Thoracic aorta (tissue), 2 donors: ENCODE results near the gene WEE1. TPM values are rescaled to one million over a fixed set of nuclear protein-coding genes. Genes with fewer than 3 reads are reported as not detected.
"Not testable (repeated sequence)": the region's sequence is repeated elsewhere in the genome, so short reads cannot be mapped to it uniquely, and the experiment has no call there.

ENCODE experiments used
- ATAC-seq: fragments of 150-250 bp; one replicate; pipeline ENCODE4 v1.8.0; 2017; ENCODE audit warnings: low read depth; ENCODE audit not compliant: insufficient number of reproducible peaks, low FRiP score
- DNase-seq: peaks from one replicate; pipeline ENCODE4 v3.0.0-alpha.2; 2020; ENCODE audit warnings: low spot score
- H3K27ac ChIP-seq, 2 donors: fragments of 200-600 bp; sonication (generic); 1 replicate in 1 of 2; 2 replicates in 1 of 2; pipeline ENCODE4 v1.5.1; 2016; ENCODE audit warnings: mild to moderate bottlenecking in 2 of 2, moderate library complexity in 2 of 2
- H3K27me3 ChIP-seq: fragments of 200-600 bp; sonication (generic); replicated peaks from 2 replicates; pipeline ENCODE4 v1.6.0; 2016; ENCODE audit warnings: mild to moderate bottlenecking; ENCODE audit not compliant: insufficient read depth
- H3K36me3 ChIP-seq: fragments of 200-600 bp; sonication (generic); one replicate; pipeline ENCODE4 v1.5.1; 2016
- H3K4me1 ChIP-seq, 2 donors: fragments of 200-600 bp; sonication (generic); 1 replicate in 1 of 2; 2 replicates in 1 of 2; pipeline versions ENCODE4 v1.5.1 to v1.6.0; 2016; ENCODE audit warnings: low read depth in 2 of 2, mild to moderate bottlenecking in 1 of 2; ENCODE audit not compliant: control insufficient read depth in 1 of 2
- H3K4me3 ChIP-seq: fragments of 200-600 bp; sonication (generic); 2 replicates; pipeline ENCODE4 v1.5.1; 2016; ENCODE audit warnings: mild to moderate bottlenecking
- H3K9me3 ChIP-seq: fragments of 200-600 bp; sonication (generic); 2 replicates; pipeline ENCODE4 v1.5.1; 2016
- total RNA-seq, 2 donors: library from RNA; depleted of rRNA; stranded (reverse); fragments of >200 nt; gene quantifications; one replicate each; pipeline versions ENCODE4 v1.1.0 to v1.2.3, GENCODE V29; 2016
- TF ChIP-seq, protein P1 (sequence below): fragments of 200-600 bp; sonication (generic); IDR thresholded peaks from one replicate; pipeline ENCODE4 v1.5.1; 2019; ENCODE audit warnings: antibody characterized with exemption

Gene WEE1
- total RNA-seq, 2 donors from 2014 or later, result 36.9 to 44.3 TPM

- Histone ChIP-seq H3K9me3 (no peaks in the 10 kb centered on the region), H3K36me3 (no peaks in the 10 kb centered on the region), H3K4me3 (no peak overlapping the region), H3K27ac (no peak overlapping the region), H3K27me3 (no peaks in the 10 kb centered on the region), H3K4me1 (peaks cover 11 to 14% of the 10 kb centered on the region in 2 donors)
- DNase-seq, result no peak
- TF ChIP-seq, protein P1, sequence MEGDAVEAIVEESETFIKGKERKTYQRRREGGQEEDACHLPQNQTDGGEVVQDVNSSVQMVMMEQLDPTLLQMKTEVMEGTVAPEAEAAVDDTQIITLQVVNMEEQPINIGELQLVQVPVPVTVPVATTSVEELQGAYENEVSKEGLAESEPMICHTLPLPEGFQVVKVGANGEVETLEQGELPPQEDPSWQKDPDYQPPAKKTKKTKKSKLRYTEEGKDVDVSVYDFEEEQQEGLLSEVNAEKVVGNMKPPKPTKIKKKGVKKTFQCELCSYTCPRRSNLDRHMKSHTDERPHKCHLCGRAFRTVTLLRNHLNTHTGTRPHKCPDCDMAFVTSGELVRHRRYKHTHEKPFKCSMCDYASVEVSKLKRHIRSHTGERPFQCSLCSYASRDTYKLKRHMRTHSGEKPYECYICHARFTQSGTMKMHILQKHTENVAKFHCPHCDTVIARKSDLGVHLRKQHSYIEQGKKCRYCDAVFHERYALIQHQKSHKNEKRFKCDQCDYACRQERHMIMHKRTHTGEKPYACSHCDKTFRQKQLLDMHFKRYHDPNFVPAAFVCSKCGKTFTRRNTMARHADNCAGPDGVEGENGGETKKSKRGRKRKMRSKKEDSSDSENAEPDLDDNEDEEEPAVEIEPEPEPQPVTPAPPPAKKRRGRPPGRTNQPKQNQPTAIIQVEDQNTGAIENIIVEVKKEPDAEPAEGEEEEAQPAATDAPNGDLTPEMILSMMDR, result no peak
- no peak for ATAC-seq
Measured at GRCh38 chr11:9619004-9619403, 45.5 kb downstream of the WEE1 start.

- Histone ChIP-seq H3K36me3 (no peaks in the 10 kb centered on the region), H3K9me3 (no peaks in the 10 kb centered on the region), H3K4me1 (peaks cover 6% of the 10 kb centered on the region in 2 donors), H3K27me3 (no peaks in the 10 kb centered on the region), H3K4me3 (no peak overlapping the region), H3K27ac (no peak overlapping the region)
- DNase-seq, result no peak
- TF ChIP-seq, protein P1, result no peak
- no peak for ATAC-seq
Measured at GRCh38 chr11:9619971-9620370, 46.5 kb downstream of the WEE1 start.

DNA sequence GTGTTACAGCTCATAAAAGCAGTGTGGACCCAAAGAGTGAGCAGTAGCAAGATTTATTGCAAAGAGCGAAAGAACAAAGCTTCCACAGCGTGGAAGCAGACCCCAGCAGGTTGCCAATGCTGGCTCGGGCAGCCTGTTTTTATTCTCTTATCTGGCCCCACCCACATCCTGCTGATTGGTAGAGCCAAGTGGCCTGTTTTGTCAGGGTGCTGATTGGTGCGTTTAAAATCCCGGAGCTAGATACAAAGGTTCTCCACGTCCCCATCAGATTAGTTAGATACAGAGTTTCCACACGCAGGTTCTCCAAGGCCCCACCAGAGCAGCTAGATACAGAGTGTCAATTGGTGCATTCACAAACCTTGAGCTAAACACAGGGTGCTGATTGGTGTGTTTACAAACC lies 48.9 kb downstream of the WEE1 start:
- not testable (repeated sequence) for H3K36me3 ChIP-seq, ATAC-seq, H3K9me3 ChIP-seq, H3K27ac ChIP-seq, H3K4me1 ChIP-seq, H3K4me3 ChIP-seq, H3K27me3 ChIP-seq, DNase-seq

- H3K9me3 ChIP-seq, DNase-seq, H3K27ac ChIP-seq, H3K36me3 ChIP-seq, ATAC-seq, H3K4me1 ChIP-seq, H3K27me3 ChIP-seq, H3K4me3 ChIP-seq: not testable (repeated sequence)
Measured at GRCh38 chr11:9623053-9623452, 49.6 kb downstream of the WEE1 start.

GRCh38 chr11:9624448-9624847 lies 51.0 kb downstream of the WEE1 start:
- TF ChIP-seq, protein P1, result no peak
- Histone ChIP-seq H3K9me3 (no peaks in the 10 kb centered on the region), H3K36me3 (no peaks in the 10 kb centered on the region), H3K4me1 (peaks cover 0 to 8% of the 10 kb centered on the region in 2 donors), H3K27ac (no peak overlapping the region), H3K27me3 (no peaks in the 10 kb centered on the region), H3K4me3 (no peak overlapping the region)
- DNase-seq (no peak), ATAC-seq (no peak)

- TF ChIP-seq, protein P1, result no peak
- H3K4me3 ChIP-seq, result no peak overlapping the region
- H3K27me3 ChIP-seq, result no peaks in the 10 kb centered on the region
- no peaks in the 10 kb centered on the region for H3K36me3 ChIP-seq
- no peaks in the 10 kb centered on the region for H3K9me3 ChIP-seq
- ATAC-seq, result no peak
- peaks cover 0 to 8% of the 10 kb centered on the region in 2 donors for H3K4me1 ChIP-seq
- no peak overlapping the region for H3K27ac ChIP-seq
- no peak for DNase-seq
Measured at GRCh38 chr11:9625162-9625561, 51.7 kb downstream of the WEE1 start.
